Astrocyte (in vitro differentiated cells and primary cell): ENCODE data around the gene TSPEAR. TPM values are rescaled to one million over a fixed set of nuclear protein-coding genes. Genes with fewer than 3 reads are reported as not detected.

Source experiments
- DNase-seq: peaks from one replicate; pipeline ENCODE4 v3.0.0-alpha.2; 2010; ENCODE audit warnings: low read depth
- FAIRE-seq: peaks from 2 replicates; lab custom pipeline; 2011; peaks lifted over from hg19 to GRCh38; lab: Jason Lieb, UNC
- H2AFZ ChIP-seq: 2 replicates; pipeline ENCODE4 v1.6.0; 2012; ENCODE audit warnings: low read depth, low read length, inconsistent platforms
- H3K27ac ChIP-seq: 2 replicates; pipeline ENCODE4 v1.5.1; 2011; ENCODE audit warnings: low read depth, low read length, inconsistent platforms
- H3K27me3 ChIP-seq: 2 replicates; pipeline ENCODE4 v1.6.0; 2011; ENCODE audit warnings: low read length, inconsistent platforms; ENCODE audit not compliant: insufficient read depth
- H3K36me3 ChIP-seq: 2 replicates; pipeline ENCODE4 v1.5.1; 2011; ENCODE audit warnings: low read length, inconsistent platforms; ENCODE audit not compliant: insufficient read depth
- H3K4me1 ChIP-seq: 2 replicates; pipeline ENCODE4 v1.5.1; 2011; ENCODE audit warnings: low read length, inconsistent platforms; ENCODE audit not compliant: insufficient read depth
- H3K4me2 ChIP-seq: 2 replicates; pipeline ENCODE4 v1.6.0; 2012; ENCODE audit warnings: low read length, inconsistent platforms
- H3K4me3 ChIP-seq: 2 replicates; pipeline ENCODE4 v1.5.1; 2011; ENCODE audit warnings: low read depth, mild to moderate bottlenecking, low read length, inconsistent platforms; ENCODE audit not compliant: insufficient read depth
- H3K79me2 ChIP-seq: 2 replicates; pipeline ENCODE4 v1.6.0; 2012; ENCODE audit warnings: mild to moderate bottlenecking, low read length, inconsistent platforms; ENCODE audit not compliant: insufficient read depth
- H3K9ac ChIP-seq: 2 replicates; pipeline ENCODE4 v1.6.0; 2012; ENCODE audit warnings: mild to moderate bottlenecking, low read length, inconsistent platforms
- H3K9me3 ChIP-seq: 2 replicates; pipeline ENCODE4 v1.5.1; 2012; ENCODE audit warnings: low read depth, mild to moderate bottlenecking, low read length, inconsistent platforms; ENCODE audit not compliant: insufficient read depth
- H4K20me1 ChIP-seq: 2 replicates; pipeline ENCODE4 v1.6.0; 2012; ENCODE audit warnings: low read length, inconsistent platforms; ENCODE audit not compliant: insufficient read depth
- H3K27ac Mint-ChIP-seq: one replicate; pipeline ENCODE4 v1.8.0; 2021; ENCODE audit warnings: mild to moderate bottlenecking, mixed read lengths; ENCODE audit not compliant: unreplicated experiment
- H3K27me3 Mint-ChIP-seq: one replicate; pipeline ENCODE4 v1.8.0; 2021; ENCODE audit warnings: low read depth, mixed read lengths; ENCODE audit not compliant: unreplicated experiment
- H3K36me3 Mint-ChIP-seq: one replicate; pipeline ENCODE4 v1.8.0; 2021; ENCODE audit warnings: low read depth, mixed read lengths; ENCODE audit not compliant: unreplicated experiment
- H3K4me1 Mint-ChIP-seq: one replicate; pipeline ENCODE4 v1.8.0; 2021; ENCODE audit warnings: low read depth, mixed read lengths; ENCODE audit not compliant: unreplicated experiment
- H3K4me3 Mint-ChIP-seq: one replicate; pipeline ENCODE4 v1.8.0; 2021; ENCODE audit warnings: mild to moderate bottlenecking, moderate library complexity, mixed read lengths; ENCODE audit not compliant: unreplicated experiment
- H3K9me3 Mint-ChIP-seq: one replicate; pipeline ENCODE4 v1.8.0; 2021; ENCODE audit warnings: mild to moderate bottlenecking, mixed read lengths; ENCODE audit not compliant: unreplicated experiment
- EZH2 ChIP-seq: IDR thresholded peaks from 2 replicates; pipeline ENCODE4 v1.6.1; 2012; ENCODE audit warnings: mild to moderate bottlenecking, low read length, inconsistent platforms; ENCODE audit not compliant: insufficient read depth
- total RNA-seq: library from RNA; stranded (reverse); gene quantifications from 2 replicates; pipeline ENCODE4 v1.2.1, GENCODE V29; 2021
- TF ChIP-seq, protein P1 (sequence below): IDR thresholded peaks from 2 replicates; pipeline ENCODE4 v1.5.1; 2011; ENCODE audit warnings: low read depth, mild to moderate bottlenecking, inconsistent platforms, low read length, moderate library complexity; ENCODE audit not compliant: insufficient read depth

The TSPEAR gene
- total RNA-seq, 1 donor from 2014 or later, result not detected

DNA sequence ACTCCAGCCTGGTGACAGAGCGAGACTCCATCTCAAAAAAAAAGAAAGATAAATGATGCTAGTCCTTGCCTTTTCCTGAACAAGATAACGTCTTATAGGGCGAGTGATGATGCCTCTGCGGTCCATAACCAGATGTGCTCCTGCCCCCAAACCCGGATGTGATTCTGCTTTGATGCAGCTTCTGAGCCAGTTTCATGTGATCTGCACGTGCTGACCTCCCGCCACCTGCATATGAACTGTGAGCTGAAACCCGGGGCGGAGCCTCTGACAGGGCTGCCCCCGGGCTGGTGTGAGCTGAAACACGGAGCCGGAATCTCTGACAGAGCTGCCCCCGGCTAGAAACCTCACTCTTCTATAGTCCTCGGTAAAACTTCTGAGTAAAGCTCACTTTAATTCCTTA, 58.2 kb downstream of the TSPEAR start:
- Histone ChIP-seq H3K9me3 (peaks cover 6% of the 10 kb centered on the region), H3K9ac (no peak overlapping the region), H3K27ac (no peak overlapping the region), H3K27me3 (no peaks in the 10 kb centered on the region), H4K20me1 (no peaks in the 10 kb centered on the region), H3K79me2 (no peaks in the 10 kb centered on the region), H3K4me3 (no peak overlapping the region), H3K4me1 (no peaks in the 10 kb centered on the region), H3K36me3 (no peaks in the 10 kb centered on the region), H2AFZ (no peak overlapping the region), H3K4me2 (no peak overlapping the region)
- Mint-ChIP-seq H3K27me3 (peaks cover 37% of the 10 kb centered on the region), H3K4me1 (no peaks in the 10 kb centered on the region), H3K9me3 (peaks cover 30% of the 10 kb centered on the region), H3K27ac (no peak overlapping the region), H3K36me3 (peaks cover 2% of the 10 kb centered on the region), H3K4me3 (no peak overlapping the region)
- FAIRE-seq, result no peak
- no peak for DNase-seq
- TF ChIP-seq, protein P1, sequence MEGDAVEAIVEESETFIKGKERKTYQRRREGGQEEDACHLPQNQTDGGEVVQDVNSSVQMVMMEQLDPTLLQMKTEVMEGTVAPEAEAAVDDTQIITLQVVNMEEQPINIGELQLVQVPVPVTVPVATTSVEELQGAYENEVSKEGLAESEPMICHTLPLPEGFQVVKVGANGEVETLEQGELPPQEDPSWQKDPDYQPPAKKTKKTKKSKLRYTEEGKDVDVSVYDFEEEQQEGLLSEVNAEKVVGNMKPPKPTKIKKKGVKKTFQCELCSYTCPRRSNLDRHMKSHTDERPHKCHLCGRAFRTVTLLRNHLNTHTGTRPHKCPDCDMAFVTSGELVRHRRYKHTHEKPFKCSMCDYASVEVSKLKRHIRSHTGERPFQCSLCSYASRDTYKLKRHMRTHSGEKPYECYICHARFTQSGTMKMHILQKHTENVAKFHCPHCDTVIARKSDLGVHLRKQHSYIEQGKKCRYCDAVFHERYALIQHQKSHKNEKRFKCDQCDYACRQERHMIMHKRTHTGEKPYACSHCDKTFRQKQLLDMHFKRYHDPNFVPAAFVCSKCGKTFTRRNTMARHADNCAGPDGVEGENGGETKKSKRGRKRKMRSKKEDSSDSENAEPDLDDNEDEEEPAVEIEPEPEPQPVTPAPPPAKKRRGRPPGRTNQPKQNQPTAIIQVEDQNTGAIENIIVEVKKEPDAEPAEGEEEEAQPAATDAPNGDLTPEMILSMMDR, result no peak
- no peak for TF ChIP-seq EZH2

DNA sequence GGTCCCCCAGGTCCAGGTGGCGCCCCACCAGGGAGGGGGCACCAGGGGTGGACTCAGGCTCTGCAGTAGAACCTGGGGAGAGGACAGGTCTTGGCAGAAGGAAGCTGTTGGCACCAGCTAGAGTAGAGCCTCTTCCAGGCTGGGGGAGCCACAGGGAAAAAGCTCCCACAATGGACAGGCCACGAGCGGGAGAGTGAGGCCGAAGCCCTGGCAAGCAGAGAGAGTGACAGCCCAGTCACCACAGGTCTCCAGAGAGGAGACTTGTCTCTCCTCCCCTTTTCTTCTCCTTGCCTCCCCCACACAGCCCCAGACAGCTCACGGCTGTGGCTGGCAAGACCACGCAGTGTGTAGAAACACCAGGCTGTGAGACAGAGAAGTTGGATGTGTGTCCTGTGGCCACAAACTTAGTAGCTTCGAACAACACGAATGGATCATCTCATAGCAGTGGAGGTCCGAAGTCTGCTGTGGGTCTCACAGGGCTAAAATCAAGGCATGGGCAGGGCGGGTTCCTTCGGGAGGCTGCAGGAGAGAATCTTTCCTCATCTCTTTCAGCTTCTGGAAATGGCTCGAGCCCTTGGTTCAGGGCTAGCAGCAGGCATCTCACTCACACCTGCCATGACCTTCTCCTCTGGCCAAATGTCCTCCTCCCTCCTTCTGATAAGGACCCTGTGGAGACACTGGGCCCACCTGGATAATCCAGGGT, 60.2 kb downstream of the TSPEAR start:
- Mint-ChIP-seq H3K27ac (no peak overlapping the region), H3K36me3 (no peaks in the 10 kb centered on the region), H3K9me3 (peaks cover 24% of the 10 kb centered on the region), H3K4me3 (no peak overlapping the region), H3K4me1 (no peaks in the 10 kb centered on the region), H3K27me3 (peaks cover 39% of the 10 kb centered on the region)
- no peaks in the 10 kb centered on the region for H4K20me1 ChIP-seq
- TF ChIP-seq, protein P1, result no peak
- TF ChIP-seq EZH2, result no peak
- H3K9ac ChIP-seq, result no peak overlapping the region
- H3K9me3 ChIP-seq, result peaks cover 6% of the 10 kb centered on the region
- H3K27ac ChIP-seq, result no peak overlapping the region
- no peaks in the 10 kb centered on the region for H3K79me2 ChIP-seq
- DNase-seq, result no peak
- no peaks in the 10 kb centered on the region for H3K36me3 ChIP-seq
- H3K4me2 ChIP-seq, result no peak overlapping the region
- H2AFZ ChIP-seq, result no peak overlapping the region
- no peak overlapping the region for H3K4me3 ChIP-seq
- no peak for FAIRE-seq
- no peaks in the 10 kb centered on the region for H3K4me1 ChIP-seq
- no peaks in the 10 kb centered on the region for H3K27me3 ChIP-seq

DNA sequence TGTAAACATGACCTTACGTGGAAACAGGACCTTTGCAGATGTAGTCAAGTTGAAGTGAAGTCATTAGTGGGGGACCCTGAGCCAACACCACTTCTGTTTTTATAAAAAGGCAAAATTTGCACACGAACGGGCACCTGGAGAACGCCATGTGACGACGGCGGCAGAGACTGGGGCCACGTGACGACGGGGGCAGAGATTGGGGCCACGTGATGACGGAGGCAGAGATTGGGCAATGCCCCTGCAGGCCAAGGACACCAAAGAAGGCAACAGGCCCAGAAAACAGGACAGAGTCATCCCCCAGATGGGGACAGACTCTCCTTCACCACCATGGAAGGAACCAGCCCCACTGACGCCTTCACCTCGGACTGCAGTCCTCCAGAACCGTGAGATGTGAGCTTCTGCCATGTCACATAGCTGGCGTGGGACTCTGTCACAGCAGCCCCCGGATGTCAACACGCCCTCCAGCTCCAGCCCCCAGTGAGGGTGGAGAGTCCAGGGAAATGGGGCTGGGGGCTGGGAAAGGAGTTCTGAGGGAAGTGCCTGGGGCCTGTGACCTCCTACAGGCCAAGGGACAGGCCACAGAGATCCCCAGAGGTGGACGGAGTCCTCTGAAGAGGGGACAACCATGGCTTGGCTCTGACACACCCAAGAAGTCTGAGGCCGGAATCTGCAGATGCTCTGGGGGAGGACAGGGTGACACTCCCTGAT, 61.0 kb downstream of the TSPEAR start:
- no peak overlapping the region for H3K27ac ChIP-seq
- no peak overlapping the region for H3K4me2 ChIP-seq
- Mint-ChIP-seq H3K36me3 (no peaks in the 10 kb centered on the region), H3K27me3 (peaks cover 35% of the 10 kb centered on the region), H3K4me1 (no peaks in the 10 kb centered on the region), H3K9me3 (peaks cover 18% of the 10 kb centered on the region), H3K4me3 (no peak overlapping the region), H3K27ac (no peak overlapping the region)
- FAIRE-seq (no peak), DNase-seq (no peak)
- no peaks in the 10 kb centered on the region for H3K4me1 ChIP-seq
- H2AFZ ChIP-seq, result no peak overlapping the region
- H3K79me2 ChIP-seq, result no peaks in the 10 kb centered on the region
- no peaks in the 10 kb centered on the region for H3K36me3 ChIP-seq
- H3K27me3 ChIP-seq, result no peaks in the 10 kb centered on the region
- no peak for TF ChIP-seq EZH2
- TF ChIP-seq, protein P1, result no peak
- H4K20me1 ChIP-seq, result no peaks in the 10 kb centered on the region
- no peak overlapping the region for H3K9ac ChIP-seq
- no peak overlapping the region for H3K4me3 ChIP-seq
- peaks cover 6% of the 10 kb centered on the region for H3K9me3 ChIP-seq
